CD14-positive monocyte (primary cell): Measurements from ENCODE around the gene WAC. TPM values are rescaled to one million over a fixed set of nuclear protein-coding genes. Genes with fewer than 3 reads are reported as not detected.

Source experiments
- DNase-seq, 3 donors: peaks; one replicate each; pipeline ENCODE4 v3.0.0-alpha.2; 2011 to 2022
- H2AFZ ChIP-seq: 2 replicates; pipeline ENCODE4 v1.6.0; 2012; ENCODE audit warnings: mild to moderate bottlenecking, low read depth, low read length, inconsistent platforms; ENCODE audit not compliant: insufficient read depth, poor library complexity, severe bottlenecking
- H3K27ac ChIP-seq, 2 donors: 1 replicate in 1 of 2; 2 replicates in 1 of 2; pipeline ENCODE4 v1.5.1; 2012 to 2013; ENCODE audit warnings: low read length in 2 of 2, control low read depth in 1 of 2, inconsistent platforms in 1 of 2, low read depth in 1 of 2, mild to moderate bottlenecking in 1 of 2
- H3K27me3 ChIP-seq, 2 donors: one replicate each; pipeline versions ENCODE4 v1.6.0 to v1.6.1; 2011 to 2013; ENCODE audit warnings: low read length in 2 of 2; ENCODE audit not compliant: control insufficient read depth in 2 of 2, insufficient read depth in 2 of 2
- H3K36me3 ChIP-seq, 2 donors: replicated peaks in 1 of 2; 1 replicate in 1 of 2; 2 replicates in 1 of 2; pipeline versions ENCODE4 v1.5.1 to v1.6.1; 2012 to 2013; ENCODE audit warnings: low read length in 2 of 2, control low read depth in 1 of 2, inconsistent platforms in 1 of 2, mild to moderate bottlenecking in 1 of 2; ENCODE audit not compliant: insufficient read depth in 2 of 2, control insufficient read depth in 1 of 2
- H3K4me1 ChIP-seq, 2 donors: 1 replicate in 1 of 2; 2 replicates in 1 of 2; pipeline versions ENCODE4 v1.5.1 to v1.6.1; 2012 to 2013; ENCODE audit warnings: low read length in 2 of 2, control low read depth in 1 of 2, inconsistent platforms in 1 of 2, mild to moderate bottlenecking in 1 of 2, moderate library complexity in 1 of 2; ENCODE audit not compliant: insufficient read depth in 2 of 2, control insufficient read depth in 1 of 2
- H3K4me2 ChIP-seq: replicated peaks from 2 replicates; pipeline ENCODE3; 2012; ENCODE audit warnings: low read length, moderate library complexity, mild to moderate bottlenecking; ENCODE audit not compliant: poor library complexity, severe bottlenecking; ENCODE audit errors: extremely low read depth
- H3K4me3 ChIP-seq, 3 experiments: fragments of 200-600 bp in 1 of 3; sonication (generic) in 1 of 3; replicated peaks in 1 of 3; 1 replicate in 2 of 3; 2 replicates in 1 of 3; pipeline ENCODE4 v1.5.1; 2011 to 2013; ENCODE audit warnings: low read length in 3 of 3, mild to moderate bottlenecking in 3 of 3, control low read depth in 2 of 3, low read depth in 2 of 3, inconsistent platforms in 1 of 3, moderate library complexity in 1 of 3
- H3K79me2 ChIP-seq: 2 replicates; pipeline ENCODE4 v1.6.0; 2012; ENCODE audit warnings: mild to moderate bottlenecking, control low read depth, inconsistent platforms, low read length, moderate library complexity; ENCODE audit not compliant: insufficient read depth
- H3K9ac ChIP-seq: 2 replicates; pipeline ENCODE4 v1.6.0; 2017; ENCODE audit warnings: low read length, mild to moderate bottlenecking; ENCODE audit not compliant: insufficient read depth, poor library complexity, severe bottlenecking
- H3K9me3 ChIP-seq, 2 donors: replicated peaks in 1 of 2; 1 replicate in 1 of 2; 2 replicates in 1 of 2; pipeline versions ENCODE4 v1.5.1 to v1.6.1; 2012 to 2013; ENCODE audit warnings: low read length in 2 of 2, control low read depth in 1 of 2; ENCODE audit not compliant: control insufficient read depth in 1 of 2, insufficient read depth in 1 of 2
- H4K20me1 ChIP-seq: 2 replicates; pipeline ENCODE4 v1.6.0; 2012; ENCODE audit warnings: mild to moderate bottlenecking, low read length, control low read depth, moderate library complexity; ENCODE audit not compliant: insufficient read depth
- H3K27ac Mint-ChIP-seq, 7 donors: one replicate each; pipeline ENCODE4 v1.8.0; 2020; ENCODE audit warnings: mild to moderate bottlenecking in 7 of 7, mixed read lengths in 7 of 7, moderate library complexity in 6 of 7, inconsistent platforms in 2 of 7
- H3K27me3 Mint-ChIP-seq, 3 donors: one replicate each; pipeline ENCODE4 v1.8.0; 2021 to 2022; ENCODE audit warnings: low read depth in 3 of 3, mild to moderate bottlenecking in 3 of 3, mixed read lengths in 3 of 3, moderate library complexity in 3 of 3, inconsistent platforms in 1 of 3
- H3K36me3 Mint-ChIP-seq, 2 donors: one replicate each; pipeline ENCODE4 v1.8.0; 2020; ENCODE audit warnings: mixed read lengths in 2 of 2, inconsistent platforms in 1 of 2, mild to moderate bottlenecking in 1 of 2
- H3K4me1 Mint-ChIP-seq: one replicate; pipeline ENCODE4 v1.8.0; 2020; ENCODE audit warnings: mild to moderate bottlenecking, mixed read lengths
- H3K4me3 Mint-ChIP-seq, 2 donors: one replicate each; pipeline ENCODE4 v1.8.0; 2020; ENCODE audit warnings: mild to moderate bottlenecking in 2 of 2, mixed read lengths in 2 of 2, moderate library complexity in 1 of 2
- H3K9me3 Mint-ChIP-seq, 7 donors: one replicate each; pipeline ENCODE4 v1.8.0; 2020 to 2022; ENCODE audit warnings: mixed read lengths in 7 of 7, mild to moderate bottlenecking in 6 of 7, moderate library complexity in 6 of 7, inconsistent platforms in 2 of 7
- WGBS: methylation state at CpG from one replicate; pipeline ENCODE4 v1.1.5; 2013; ENCODE audit warnings: missing lambda C conversion rate; ENCODE audit not compliant: insufficient coverage; 5-methylcytosine and 5-hydroxymethylcytosine counted together
- intact Hi-C, 2 donors: fragments of 100-400 bp; cut with micrococcal nuclease; formaldehyde crosslinking; loops; one replicate each; pipeline versions ENCODE4 v1.15.0 to v1.15.1; 2023
- polyA plus RNA-seq, 3 donors: library from polyadenylated mRNA; depleted of rRNA in 1 of 3; unstranded in 2 of 3; stranded (reverse) in 1 of 3; fragments of 300-500 nt in 2 of 3; fragments of >200 nt in 1 of 3; fragmentation: Illumina TruSeq in 2 of 3; gene quantifications; 1 replicate in 2 of 3; 2 replicates in 1 of 3; pipeline ENCODE4 v1.2.3, GENCODE V29; 2012 to 2021
- TF ChIP-seq, protein P1 (sequence below): fragments of 200-600 bp; IDR thresholded peaks from one replicate; pipeline ENCODE4 v1.8.0; 2022; ENCODE audit warnings: antibody characterized with exemption, mild to moderate bottlenecking

The WAC gene
- polyA plus RNA-seq, 3 donors: 46.7 to 80.8 (median 67.9) TPM

DNA sequence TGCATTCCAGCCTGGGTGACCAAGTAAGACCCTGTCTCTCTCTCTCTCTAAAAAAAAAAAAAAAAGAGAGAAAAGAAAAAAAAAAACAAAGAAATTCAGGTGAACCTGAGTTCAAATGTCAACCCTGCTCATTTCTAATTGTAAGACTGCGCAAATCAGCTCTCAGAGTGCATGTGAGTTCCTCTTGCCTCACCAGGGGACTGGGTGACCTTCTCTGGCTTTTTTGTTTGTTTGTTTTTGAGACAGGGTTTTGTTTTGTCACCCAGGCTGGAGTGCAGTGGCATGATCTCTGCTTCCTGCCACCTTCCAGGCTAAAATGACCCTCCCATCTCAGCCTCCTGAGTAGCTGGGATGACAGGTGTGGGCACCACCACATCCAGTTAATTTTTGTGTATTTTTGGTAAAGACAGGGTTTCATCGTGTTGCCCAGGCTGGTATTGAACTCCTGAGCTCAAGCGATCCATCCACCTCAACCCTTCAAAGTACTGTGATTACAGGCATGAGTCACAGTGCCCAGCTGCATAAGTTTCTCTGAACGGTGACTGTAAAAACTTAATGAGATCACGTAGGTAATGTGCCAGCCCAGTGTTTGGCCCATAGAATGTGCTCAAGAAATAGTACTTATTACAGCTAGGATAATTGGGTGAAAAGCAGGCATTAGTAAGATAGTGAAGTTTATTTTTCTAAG lies 99.1 kb downstream of the WAC start:
- no peak for DNase-seq
- H3K9ac ChIP-seq: no peak overlapping the region
- peaks cover 0 to 2% (median 0%) of the 10 kb centered on the region in 7 donors for H3K9me3 Mint-ChIP-seq
- intact Hi-C loops: no loop called here
- H3K36me3 Mint-ChIP-seq: no peaks in the 10 kb centered on the region
- H4K20me1 ChIP-seq: no peaks in the 10 kb centered on the region
- H3K9me3 ChIP-seq: no peaks in the 10 kb centered on the region
- no peak overlapping the region for H3K4me3 Mint-ChIP-seq
- WGBS: 100% methylated on average over 4 of the region's 5 CpGs
- TF ChIP-seq, protein P1, sequence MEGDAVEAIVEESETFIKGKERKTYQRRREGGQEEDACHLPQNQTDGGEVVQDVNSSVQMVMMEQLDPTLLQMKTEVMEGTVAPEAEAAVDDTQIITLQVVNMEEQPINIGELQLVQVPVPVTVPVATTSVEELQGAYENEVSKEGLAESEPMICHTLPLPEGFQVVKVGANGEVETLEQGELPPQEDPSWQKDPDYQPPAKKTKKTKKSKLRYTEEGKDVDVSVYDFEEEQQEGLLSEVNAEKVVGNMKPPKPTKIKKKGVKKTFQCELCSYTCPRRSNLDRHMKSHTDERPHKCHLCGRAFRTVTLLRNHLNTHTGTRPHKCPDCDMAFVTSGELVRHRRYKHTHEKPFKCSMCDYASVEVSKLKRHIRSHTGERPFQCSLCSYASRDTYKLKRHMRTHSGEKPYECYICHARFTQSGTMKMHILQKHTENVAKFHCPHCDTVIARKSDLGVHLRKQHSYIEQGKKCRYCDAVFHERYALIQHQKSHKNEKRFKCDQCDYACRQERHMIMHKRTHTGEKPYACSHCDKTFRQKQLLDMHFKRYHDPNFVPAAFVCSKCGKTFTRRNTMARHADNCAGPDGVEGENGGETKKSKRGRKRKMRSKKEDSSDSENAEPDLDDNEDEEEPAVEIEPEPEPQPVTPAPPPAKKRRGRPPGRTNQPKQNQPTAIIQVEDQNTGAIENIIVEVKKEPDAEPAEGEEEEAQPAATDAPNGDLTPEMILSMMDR: no peak
- H3K27ac ChIP-seq: no peak overlapping the region
- no peaks in the 10 kb centered on the region for H3K4me1 ChIP-seq
- H3K4me2 ChIP-seq: no peak overlapping the region
- H3K27me3 Mint-ChIP-seq: peaks cover 8 to 20% (median 14%) of the 10 kb centered on the region in 3 donors
- peaks cover 8% of the 10 kb centered on the region for H3K4me1 Mint-ChIP-seq
- no peaks in the 10 kb centered on the region for H3K36me3 ChIP-seq
- peak overlapping the region in 2 of 7 donors; percentile 21 to 27 for H3K27ac Mint-ChIP-seq
- H2AFZ ChIP-seq: no peak overlapping the region
- no peak overlapping the region for H3K4me3 ChIP-seq
- H3K79me2 ChIP-seq: no peaks in the 10 kb centered on the region
- H3K27me3 ChIP-seq: no peaks in the 10 kb centered on the region

DNA sequence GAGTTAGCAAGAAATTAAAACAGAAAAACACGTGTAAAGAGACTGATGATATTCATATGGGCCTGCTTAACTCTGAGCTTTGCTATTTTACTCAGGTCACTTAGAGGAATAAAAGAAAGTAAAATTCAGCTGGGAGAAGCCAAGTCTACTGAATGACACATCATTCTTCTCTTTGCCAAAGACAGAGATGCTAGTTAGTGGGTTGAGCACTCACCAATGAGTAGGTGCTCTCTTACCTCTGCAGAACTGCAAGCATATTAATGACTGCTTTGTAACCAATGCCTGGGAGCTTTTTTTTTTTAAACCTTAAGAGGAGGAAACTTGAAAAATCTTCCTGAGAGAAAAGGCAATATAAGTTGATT lies 99.6 kb downstream of the WAC start:
- no peaks in the 10 kb centered on the region for H4K20me1 ChIP-seq
- Mint-ChIP-seq H3K27me3 (peaks cover 8 to 23% (median 11%) of the 10 kb centered on the region in 3 donors), H3K4me1 (peaks cover 8% of the 10 kb centered on the region), H3K27ac (no peak overlapping the region), H3K9me3 (peaks cover 0 to 5% (median 1%) of the 10 kb centered on the region in 7 donors), H3K36me3 (no peaks in the 10 kb centered on the region), H3K4me3 (no peak overlapping the region)
- no peaks in the 10 kb centered on the region for H3K79me2 ChIP-seq
- no peaks in the 10 kb centered on the region for H3K4me1 ChIP-seq
- H2AFZ ChIP-seq: no peak overlapping the region
- TF ChIP-seq, protein P1: no peak
- intact Hi-C loops: no loop called here
- WGBS: 100% methylated on average over 1 of the region's 1 CpG
- no peaks in the 10 kb centered on the region for H3K9me3 ChIP-seq
- no peak overlapping the region for H3K4me2 ChIP-seq
- no peaks in the 10 kb centered on the region for H3K36me3 ChIP-seq
- H3K27ac ChIP-seq: no peak overlapping the region
- H3K9ac ChIP-seq: no peak overlapping the region
- DNase-seq: no peak
- no peak overlapping the region for H3K4me3 ChIP-seq
- H3K27me3 ChIP-seq: no peaks in the 10 kb centered on the region
